Endothelial cell of umbilical vein (primary cell): ENCODE measurements around the gene COL26A1. TPM values are rescaled to one million over a fixed set of nuclear protein-coding genes. Genes with fewer than 3 reads are reported as not detected.

Source experiments
- BruUV-seq: library from RNA; stranded (reverse); fragments of 400-500 nt; replicated peaks from 2 replicates; lab custom pipeline; 2021; lab: Mats Ljungman, UMichigan
- CTCF ChIA-PET: fragments of 300-600, 350-600 bp; sonication (Branson Sonifier 250); formaldehyde crosslinking; loops from one replicate; lab custom pipeline; 2021; ENCODE audit warnings: antibody characterized with exemption, inconsistent platforms; lab: Charles Lee
- POLR2A ChIA-PET: fragments of 300-600, 350-600 bp; sonication (Branson Sonifier 250); formaldehyde crosslinking; loops from one replicate; lab custom pipeline; 2021; ENCODE audit warnings: antibody characterized with exemption, inconsistent platforms; lab: Charles Lee
- DNase-seq: peaks from one replicate; pipeline ENCODE4 v3.0.0-alpha.2; 2011; ENCODE audit warnings: low read depth, low spot score
- FAIRE-seq: peaks from 2 replicates; lab custom pipeline; 2011; peaks lifted over from hg19 to GRCh38; lab: Jason Lieb, UNC
- H2AFZ ChIP-seq: 2 replicates; pipeline ENCODE4 v1.6.0; 2012; ENCODE audit warnings: low read depth, low read length, control low read depth, inconsistent platforms
- H3K27ac ChIP-seq: 2 replicates; pipeline ENCODE4 v1.5.1; 2011; ENCODE audit warnings: low read depth, mild to moderate bottlenecking, control low read depth, low read length, moderate library complexity; ENCODE audit not compliant: insufficient read depth
- H3K27me3 ChIP-seq, 2 experiments: 2 replicates each; pipeline versions ENCODE4 v1.6.0 to v1.6.1; 2011; ENCODE audit warnings: low read length in 2 of 2, mixed read lengths in 1 of 2; ENCODE audit not compliant: control insufficient read depth in 2 of 2, insufficient read depth in 2 of 2
- H3K36me3 ChIP-seq, 2 experiments: 2 replicates in 1 of 2; 3 replicates in 1 of 2; pipeline ENCODE4 v1.5.1; 2011; ENCODE audit warnings: low read length in 2 of 2, mild to moderate bottlenecking in 1 of 2, moderate library complexity in 1 of 2; ENCODE audit not compliant: control insufficient read depth in 2 of 2, insufficient read depth in 2 of 2; ENCODE audit errors: extremely low read depth in 1 of 2
- H3K4me1 ChIP-seq: 3 replicates; pipeline ENCODE4 v1.5.1; 2011; ENCODE audit warnings: mild to moderate bottlenecking, low read length; ENCODE audit not compliant: control insufficient read depth, insufficient read depth; ENCODE audit errors: extremely low read depth
- H3K4me2 ChIP-seq: 2 replicates; pipeline ENCODE4 v1.6.1; 2011; ENCODE audit warnings: low read length, control low read depth, mixed read lengths; ENCODE audit not compliant: insufficient read depth
- H3K4me3 ChIP-seq, 3 experiments: fragments of 200-600 bp in 1 of 3; sonication (generic), shearing (Covaris generic) in 1 of 3; replicated peaks in 1 of 3; 2 replicates each; pipeline ENCODE4 v1.5.1; 2011 to 2016; ENCODE audit warnings: control low read depth in 3 of 3, low read length in 3 of 3, mild to moderate bottlenecking in 2 of 3, inconsistent platforms in 1 of 3, low read depth in 1 of 3, moderate library complexity in 1 of 3; ENCODE audit not compliant: insufficient read depth in 1 of 3
- H3K79me2 ChIP-seq: 2 replicates; pipeline ENCODE4 v1.6.0; 2012; ENCODE audit warnings: low read length, inconsistent platforms; ENCODE audit not compliant: control insufficient read depth, insufficient read depth
- H3K9ac ChIP-seq: replicated peaks from 2 replicates; pipeline ENCODE3; 2011; ENCODE audit warnings: low read length, control low read depth; ENCODE audit not compliant: insufficient read depth; ENCODE audit errors: extremely low read depth
- H3K9me1 ChIP-seq: replicated peaks from 3 replicates; pipeline ENCODE4 v1.6.0; 2011; ENCODE audit warnings: mild to moderate bottlenecking, low read length; ENCODE audit not compliant: control insufficient read depth, insufficient read depth; ENCODE audit errors: extremely low read depth
- H3K9me3 ChIP-seq: replicated peaks from 2 replicates; pipeline ENCODE4 v1.5.1; 2012; ENCODE audit warnings: low read length, inconsistent platforms; ENCODE audit not compliant: control insufficient read depth, insufficient read depth
- H4K20me1 ChIP-seq: replicated peaks from 2 replicates; pipeline ENCODE3; 2011; ENCODE audit warnings: mild to moderate bottlenecking, low read length; ENCODE audit not compliant: control insufficient read depth, insufficient read depth; ENCODE audit errors: extremely low read depth
- CTCF ChIP-seq, 2 donors: IDR thresholded peaks; 1 replicate in 1 of 2; 2 replicates in 1 of 2; pipeline ENCODE4 v1.5.1; 2011; ENCODE audit warnings: low read length in 2 of 2, mild to moderate bottlenecking in 2 of 2, moderate library complexity in 2 of 2, control low read depth in 1 of 2, inconsistent platforms in 1 of 2, low read depth in 1 of 2; ENCODE audit not compliant: insufficient read depth in 1 of 2; ENCODE audit errors: extremely low read depth in 1 of 2
- EZH2 ChIP-seq: IDR thresholded peaks from 2 replicates; pipeline ENCODE4 v1.6.1; 2012; ENCODE audit warnings: borderline replicate concordance, low read depth, mild to moderate bottlenecking, moderate library complexity, low read length, inconsistent platforms; ENCODE audit not compliant: severe bottlenecking
- FOS ChIP-seq: IDR thresholded peaks from 2 replicates; pipeline ENCODE4 v1.6.1; 2011; ENCODE audit warnings: mild to moderate bottlenecking, low read length, moderate library complexity, borderline replicate concordance; ENCODE audit not compliant: insufficient read depth
- GATA2 ChIP-seq: IDR thresholded peaks from 2 replicates; pipeline ENCODE4 v1.7.0; 2011; ENCODE audit warnings: low read depth, mild to moderate bottlenecking, moderate library complexity, mixed read lengths, low read length; ENCODE audit not compliant: insufficient read length, insufficient read depth
- JUN ChIP-seq: IDR thresholded peaks from 2 replicates; pipeline ENCODE4 v1.6.1; 2011; ENCODE audit warnings: borderline replicate concordance, low read depth; ENCODE audit not compliant: insufficient read length, insufficient read depth
- MYC ChIP-seq: IDR thresholded peaks from one replicate; pipeline ENCODE4 v1.6.1; 2011; ENCODE audit warnings: mild to moderate bottlenecking, low read depth, low read length
- POLR2A ChIP-seq: IDR thresholded peaks from 2 replicates; pipeline ENCODE4 v1.6.1; 2012; ENCODE audit warnings: low read depth, mild to moderate bottlenecking, control low read depth, low read length
- POLR2AphosphoS5 ChIP-seq: IDR thresholded peaks from 2 replicates; pipeline ENCODE4 v1.6.1; 2012; ENCODE audit warnings: low read depth, mild to moderate bottlenecking, control low read depth, low read length, moderate library complexity; ENCODE audit not compliant: insufficient read depth
- dilution Hi-C: fragments of 300-500 bp; cut with MboI; formaldehyde crosslinking; loops from one replicate; pipeline ENCODE4 v1.15.0; 2019; ENCODE audit warnings: low sequenced_read_pairs; ENCODE audit not compliant: extremely low pct_ligation_motif_present
- intact Hi-C: fragments of 100-400 bp; cut with micrococcal nuclease; formaldehyde crosslinking; loops from one replicate; pipeline ENCODE4 v1.10.0; 2022
- polyA plus RNA-seq, 4 experiments: library from polyadenylated mRNA; depleted of rRNA in 3 of 4; stranded (reverse) in 3 of 4; unstranded in 1 of 4; fragments of >200 nt; gene quantifications; 2 replicates each; pipeline versions ENCODE4 v1.2.1 to v1.2.3, GENCODE V29; 2011 to 2012; ENCODE audit warnings: missing spikeins in 1 of 4
- total RNA-seq: library from RNA; stranded (reverse); gene quantifications from 2 replicates; pipeline ENCODE4 v1.2.3, GENCODE V29; 2021
- TF ChIP-seq, protein P1 (sequence below): IDR thresholded peaks from 2 replicates; pipeline ENCODE4 v1.6.1; 2011; ENCODE audit not compliant: insufficient read depth, insufficient read length

COL26A1 gene
- total and polyA plus RNA-seq, 2 donors (not counting 3 experiments of a cell fraction or from before 2014, with no cell fraction given) = not detected

GRCh38 chr7:101518336-101518735 is 155.7 kb downstream of the COL26A1 start:
- no peak overlapping the region for H2AFZ ChIP-seq
- H3K4me2 ChIP-seq = no peak overlapping the region
- TF ChIP-seq POLR2A (no peak), POLR2AphosphoS5 (no peak), FOS (no peak), EZH2 (no peak), GATA2 (no peak), CTCF (IDR thresholded peaks at IDR 0.05; ENCODE audit: extremely low read depth in 1 of 2, insufficient read depth in 1 of 2, low read depth in 1 of 2, low read length in 2 of 2) (no peak), JUN (no peak), MYC (no peak)
- TF ChIP-seq, protein P1, sequence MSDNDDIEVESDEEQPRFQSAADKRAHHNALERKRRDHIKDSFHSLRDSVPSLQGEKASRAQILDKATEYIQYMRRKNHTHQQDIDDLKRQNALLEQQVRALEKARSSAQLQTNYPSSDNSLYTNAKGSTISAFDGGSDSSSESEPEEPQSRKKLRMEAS = no peak
- ChIA-PET POLR2A (no interaction called here), CTCF (no interaction called here)
- no peaks in the 10 kb centered on the region for H3K36me3 ChIP-seq
- intact Hi-C loops (no loop called here), dilution Hi-C loops (no loop called here)
- H3K27me3 ChIP-seq = no peaks in the 10 kb centered on the region
- no peak overlapping the region for H3K27ac ChIP-seq
- FAIRE-seq (no peak), DNase-seq (no peak)
- H3K79me2 ChIP-seq = no peaks in the 10 kb centered on the region
- no peaks in the 10 kb centered on the region for H3K4me1 ChIP-seq
- no TSS peak for BruUV-seq
- no peak overlapping the region for H3K4me3 ChIP-seq
- no peaks in the 10 kb centered on the region for H3K9me3 ChIP-seq
- no peak overlapping the region for H3K9ac ChIP-seq
- no peaks in the 10 kb centered on the region for H3K9me1 ChIP-seq
- H4K20me1 ChIP-seq = no peaks in the 10 kb centered on the region
